Brain microvascular endothelial cell (primary cell): ENCODE measurements around the gene C12orf60.

Experiments
- DNase-seq: peaks from one replicate; pipeline ENCODE4 v3.0.0-alpha.2; 2020
- H3K27ac ChIP-seq: fragments of 250-450 bp; sonication (Bioruptor Pico); 2 replicates; pipeline ENCODE4 v1.5.1; 2020; ENCODE audit warnings: mild to moderate bottlenecking, moderate library complexity
- H3K27me3 ChIP-seq: fragments of 250-450 bp; sonication (Bioruptor Pico); replicated peaks from 2 replicates; pipeline ENCODE4 v1.5.1; 2020; ENCODE audit warnings: mild to moderate bottlenecking
- H3K36me3 ChIP-seq: fragments of 250-450 bp; sonication (Bioruptor Pico); replicated peaks from 2 replicates; pipeline ENCODE4 v1.5.1; 2020; ENCODE audit warnings: mild to moderate bottlenecking
- H3K4me3 ChIP-seq: 2 replicates; pipeline ENCODE4 v1.5.1; 2011; ENCODE audit warnings: low read depth, mild to moderate bottlenecking, control low read depth, low read length, moderate library complexity
- CTCF ChIP-seq: IDR thresholded peaks from 2 replicates; pipeline ENCODE4 v1.5.1; 2011; ENCODE audit warnings: low read depth, mild to moderate bottlenecking, moderate library complexity, low read length, control low read depth, inconsistent platforms; ENCODE audit errors: missing control alignments
- in situ Hi-C: cut with HindIII; loops from 2 replicates; pipeline ENCODE4 v1.10.0; 2017; ENCODE audit warnings: low sequenced_read_pairs, low pct_ligation_motif_present

Gene C12orf60

GRCh38 chr12:14846876-14847580, 43.6 kb downstream of the C12orf60 start:
- no peaks in the 10 kb centered on the region for H3K36me3 ChIP-seq
- no peak overlapping the region for H3K4me3 ChIP-seq
- in situ Hi-C loops = no loop called here
- H3K27me3 ChIP-seq = no peaks in the 10 kb centered on the region
- TF ChIP-seq CTCF = no peak
- no peak overlapping the region for H3K27ac ChIP-seq
- DNase-seq = no peak

- in situ Hi-C loops = no loop called here
- Histone ChIP-seq H3K4me3 (no peak overlapping the region), H3K27me3 (no peaks in the 10 kb centered on the region), H3K27ac (peak overlapping the region; percentile 60), H3K36me3 (no peaks in the 10 kb centered on the region)
- TF ChIP-seq CTCF = no peak
- peak; percentile 65 for DNase-seq
Measured at GRCh38 chr12:14849661-14850060, 46.2 kb downstream of the C12orf60 start.

DNA sequence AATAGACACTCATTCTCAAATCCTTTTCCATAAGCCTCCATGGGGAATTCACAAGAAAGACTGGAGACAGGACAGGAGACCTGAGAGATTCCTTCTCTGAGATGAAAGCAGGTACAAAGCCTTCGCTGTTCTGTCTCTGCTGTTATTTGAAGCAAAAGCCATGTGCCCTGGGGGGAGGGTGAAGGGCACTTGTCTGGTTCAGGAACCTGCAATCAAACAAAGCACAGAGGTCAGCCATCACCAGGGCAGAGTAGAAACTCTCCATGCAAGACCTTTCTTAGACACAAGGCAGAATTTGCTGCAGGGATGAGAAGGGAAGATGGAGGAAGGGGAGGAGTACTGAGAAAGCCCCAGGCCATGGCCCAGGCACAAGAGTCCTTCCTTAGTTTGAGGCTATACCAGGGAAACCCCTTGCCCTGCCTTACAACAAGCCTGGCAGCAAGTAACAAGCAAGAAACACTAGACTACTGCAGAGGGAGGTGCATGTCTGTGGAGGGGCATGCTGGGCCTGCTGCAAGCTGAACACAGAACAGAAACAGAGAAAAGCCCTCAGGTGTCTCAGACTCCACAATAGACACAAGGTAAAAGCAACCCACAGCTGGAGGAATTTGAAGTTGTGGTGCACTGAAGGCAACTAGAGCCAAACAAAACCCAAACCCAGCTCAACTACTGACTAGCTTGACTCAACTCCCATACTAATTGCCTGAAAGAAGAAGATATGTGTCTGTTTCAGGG, 47.6 kb downstream of the C12orf60 start:
- in situ Hi-C loops = no loop called here
- no peak for TF ChIP-seq CTCF
- no peak for DNase-seq
- Histone ChIP-seq H3K27ac (no peak overlapping the region), H3K36me3 (no peaks in the 10 kb centered on the region), H3K27me3 (no peaks in the 10 kb centered on the region), H3K4me3 (no peak overlapping the region)

- Histone ChIP-seq H3K27me3 (no peaks in the 10 kb centered on the region), H3K27ac (no peak overlapping the region), H3K4me3 (no peak overlapping the region), H3K36me3 (no peaks in the 10 kb centered on the region)
- no peak for TF ChIP-seq CTCF
- in situ Hi-C loops = no loop called here
- DNase-seq = no peak
Measured at GRCh38 chr12:14852880-14853279, 49.4 kb downstream of the C12orf60 start.

DNA sequence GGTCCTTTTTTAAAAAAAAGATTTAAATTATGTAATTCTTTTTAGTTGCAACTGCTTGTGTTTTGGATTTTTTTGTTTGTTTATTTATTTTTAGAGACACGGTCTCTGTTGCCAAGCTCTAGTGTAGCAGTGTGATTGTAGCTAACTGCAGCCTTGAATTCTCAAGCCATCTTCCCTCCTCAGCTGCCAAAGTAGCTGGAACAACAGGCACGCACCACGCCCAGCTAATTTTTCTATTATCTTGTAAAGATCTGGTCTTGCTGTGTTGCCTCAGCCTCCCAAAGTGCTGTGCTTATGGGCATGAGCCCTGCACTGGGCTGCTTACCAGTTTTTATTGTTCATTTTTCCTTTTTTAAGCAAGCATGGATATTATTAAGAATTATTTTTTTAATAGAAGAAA, 50.5 kb downstream of the C12orf60 start:
- Histone ChIP-seq H3K27me3 (no peaks in the 10 kb centered on the region), H3K27ac (no peak overlapping the region), H3K4me3 (no peak overlapping the region), H3K36me3 (no peaks in the 10 kb centered on the region)
- in situ Hi-C loops = no loop called here
- DNase-seq = no peak
- TF ChIP-seq CTCF = no peak
